ENCODE results near the gene ATIC. TPM values are rescaled to one million over a fixed set of nuclear protein-coding genes. Genes with fewer than 3 reads are reported as not detected.

ATIC gene
- total RNA-seq, 2 experiments from 2014 or later: 60.8 to 224 TPM

DNA sequence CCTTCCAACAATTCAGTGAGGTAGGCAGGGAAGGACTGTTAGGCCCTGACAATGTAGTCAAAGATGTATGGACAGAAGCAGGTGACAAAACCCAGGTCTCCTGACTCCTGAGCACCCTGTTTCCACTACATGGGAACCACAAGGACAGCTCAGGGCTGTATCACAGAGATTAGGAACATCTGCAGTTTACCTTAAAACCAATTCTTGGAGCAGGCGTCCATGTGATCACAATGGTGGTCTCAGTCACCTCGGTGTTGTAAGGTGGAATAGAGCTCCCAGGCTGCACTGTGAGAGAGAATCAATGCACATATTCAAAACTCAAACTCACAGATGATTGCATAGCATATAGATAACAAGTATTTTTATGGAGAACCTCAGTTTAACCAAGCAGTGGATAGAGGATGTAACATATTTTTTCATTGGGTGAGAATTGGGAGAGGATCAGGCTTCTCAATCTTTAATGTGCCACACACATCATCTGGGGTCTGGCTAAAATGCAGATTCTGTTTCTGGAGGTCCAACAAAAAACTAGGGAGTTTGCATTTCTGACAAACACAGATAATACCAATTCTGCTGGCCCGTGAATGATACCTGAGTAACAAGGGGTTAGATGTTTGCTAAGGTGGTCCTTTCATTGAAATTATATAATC, 87.3 kb downstream of the ATIC start:
- no peak overlapping the region for H3K4me2 ChIP-seq (ENCODE audit: low read length)
- TF ChIP-seq CTCF (conservative IDR thresholded peaks at IDR 0.05; ENCODE audit: low read length): no peak
- TF ChIP-seq EZH2phosphoT487 (IDR thresholded peaks at IDR 0.05; ENCODE audit: borderline replicate concordance, low read depth, low read length): no peak
- no peak overlapping the region for H3K4me3 ChIP-seq (ENCODE audit: low read depth, low read length, poor library complexity, severe bottlenecking)
- H3K27ac ChIP-seq (ENCODE audit: low read depth, low read length, poor library complexity, severe bottlenecking): no peak overlapping the region
- no TSS peak for BruUV-seq (replicated peaks)
- H3K9me2 ChIP-seq (ENCODE audit: insufficient read depth, low read length): no peaks in the 10 kb centered on the region
- intact Hi-C loops (cut with micrococcal nuclease; ENCODE audit: unreplicated experiment): no loop called here
- no peak for DNase-seq (ENCODE audit: low spot score)
- no peaks in the 10 kb centered on the region for H3K9me3 ChIP-seq (ENCODE audit: low read length)
- POLR2A ChIA-PET: no interaction called here
- H3K79me2 ChIP-seq (ENCODE audit: insufficient read depth, low read depth, low read length): no peaks in the 10 kb centered on the region
- no peaks in the 10 kb centered on the region for H3K36me3 ChIP-seq (ENCODE audit: insufficient read depth, low read length)
- CTCF ChIA-PET (ENCODE audit: unreplicated experiment): no interaction called here
- no peaks in the 10 kb centered on the region for H3K4me1 ChIP-seq (ENCODE audit: insufficient read depth, low read length, poor library complexity, severe bottlenecking)
- H2AFZ ChIP-seq (ENCODE audit: low read length): no peak overlapping the region
- H4K20me1 ChIP-seq (ENCODE audit: insufficient read depth, low read length): no peaks in the 10 kb centered on the region

Other genes with a start within 250 kb of the ATIC start
- gene ABCA12, start 173.4 kb upstream of the ATIC start, total RNA-seq (2014; rRNA removed; shearing (Covaris generic)): not detected in 2 replicates
- gene ABCA12, start 173.4 kb upstream of the ATIC start, total RNA-seq (2022): not detected in 2 replicates
- 0.03 TPM in 1 of 2 replicates, not detected in the other for gene FN1, start 124.0 kb downstream of the ATIC start, total RNA-seq (2014; rRNA removed; shearing (Covaris generic))
- gene FN1, start 124.0 kb downstream of the ATIC start, total RNA-seq (2022): 1.2 and 1.3 TPM in 2 replicates